ENCODE data around the gene SYCE3.

DNA sequence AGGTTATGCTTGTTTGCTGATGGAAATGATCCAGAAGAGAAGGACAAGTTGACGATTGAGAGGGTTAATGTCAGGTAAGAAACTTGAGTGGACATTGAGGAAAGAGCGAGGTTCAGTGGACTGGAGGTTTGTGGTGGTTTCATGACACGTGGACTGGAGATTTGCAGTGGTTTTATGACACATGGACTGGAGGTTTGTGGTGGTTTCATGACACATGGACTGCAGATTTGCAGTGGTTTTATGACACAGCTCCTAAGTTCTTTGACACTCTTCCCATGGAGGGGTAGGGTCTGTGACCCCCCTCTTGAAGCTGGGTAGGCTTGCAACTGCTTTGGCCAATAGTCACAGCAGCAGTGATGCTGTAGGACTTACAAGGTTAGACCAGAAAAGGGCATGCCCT, 32.5 kb upstream of the SYCE3 start:
- TF ChIP-seq, protein P1, sequence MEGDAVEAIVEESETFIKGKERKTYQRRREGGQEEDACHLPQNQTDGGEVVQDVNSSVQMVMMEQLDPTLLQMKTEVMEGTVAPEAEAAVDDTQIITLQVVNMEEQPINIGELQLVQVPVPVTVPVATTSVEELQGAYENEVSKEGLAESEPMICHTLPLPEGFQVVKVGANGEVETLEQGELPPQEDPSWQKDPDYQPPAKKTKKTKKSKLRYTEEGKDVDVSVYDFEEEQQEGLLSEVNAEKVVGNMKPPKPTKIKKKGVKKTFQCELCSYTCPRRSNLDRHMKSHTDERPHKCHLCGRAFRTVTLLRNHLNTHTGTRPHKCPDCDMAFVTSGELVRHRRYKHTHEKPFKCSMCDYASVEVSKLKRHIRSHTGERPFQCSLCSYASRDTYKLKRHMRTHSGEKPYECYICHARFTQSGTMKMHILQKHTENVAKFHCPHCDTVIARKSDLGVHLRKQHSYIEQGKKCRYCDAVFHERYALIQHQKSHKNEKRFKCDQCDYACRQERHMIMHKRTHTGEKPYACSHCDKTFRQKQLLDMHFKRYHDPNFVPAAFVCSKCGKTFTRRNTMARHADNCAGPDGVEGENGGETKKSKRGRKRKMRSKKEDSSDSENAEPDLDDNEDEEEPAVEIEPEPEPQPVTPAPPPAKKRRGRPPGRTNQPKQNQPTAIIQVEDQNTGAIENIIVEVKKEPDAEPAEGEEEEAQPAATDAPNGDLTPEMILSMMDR (IDR thresholded peaks at IDR 0.05; ENCODE audit: low read depth, low read length, poor library complexity, severe bottlenecking): no peak
- no peak for TF ChIP-seq EZH2phosphoT487 (IDR thresholded peaks at IDR 0.05; ENCODE audit: borderline replicate concordance, low read length)

Measured in DOHH2 (cell line).